ENCODE data around the gene PPP1R1B. TPM values are rescaled to one million over a fixed set of nuclear protein-coding genes. Genes with fewer than 3 reads are reported as not detected.
A peak's percentile ranks its signal among the peaks of the same experiment; 100 is the strongest.

PPP1R1B gene
- total RNA-seq, 4 donors from 2014 or later, result 0.23 to 4.8 (median 2.4) TPM

GRCh38 chr17:39634384-39634871 lies 7.7 kb downstream of the PPP1R1B start:
- DNase-seq, result no peak
- Histone ChIP-seq H3K27me3 (peaks cover 0 to 23% (median 0%) of the 10 kb centered on the region in 4 donors), H3K4me1 (peaks cover 19 to 63% (median 25%) of the 10 kb centered on the region in 3 donors), H3K36me3 (no peaks in the 10 kb centered on the region), H3K9me3 (no peaks in the 10 kb centered on the region), H3K4me3 (no peak overlapping the region), H3K27ac (no peak overlapping the region)
- intact Hi-C loops (cut with DNase I), result no loop called here
- peak; percentile 51 to 75 (median 68) for TF ChIP-seq CTCF (IDR thresholded peaks at IDR 0.05)
- no peak for TF ChIP-seq POLR2A (IDR thresholded peaks at IDR 0.05)
- WGBS, 2 donors, result 11 to 56% methylated on average over 1 to 2 of the region's 2 CpGs

DNA sequence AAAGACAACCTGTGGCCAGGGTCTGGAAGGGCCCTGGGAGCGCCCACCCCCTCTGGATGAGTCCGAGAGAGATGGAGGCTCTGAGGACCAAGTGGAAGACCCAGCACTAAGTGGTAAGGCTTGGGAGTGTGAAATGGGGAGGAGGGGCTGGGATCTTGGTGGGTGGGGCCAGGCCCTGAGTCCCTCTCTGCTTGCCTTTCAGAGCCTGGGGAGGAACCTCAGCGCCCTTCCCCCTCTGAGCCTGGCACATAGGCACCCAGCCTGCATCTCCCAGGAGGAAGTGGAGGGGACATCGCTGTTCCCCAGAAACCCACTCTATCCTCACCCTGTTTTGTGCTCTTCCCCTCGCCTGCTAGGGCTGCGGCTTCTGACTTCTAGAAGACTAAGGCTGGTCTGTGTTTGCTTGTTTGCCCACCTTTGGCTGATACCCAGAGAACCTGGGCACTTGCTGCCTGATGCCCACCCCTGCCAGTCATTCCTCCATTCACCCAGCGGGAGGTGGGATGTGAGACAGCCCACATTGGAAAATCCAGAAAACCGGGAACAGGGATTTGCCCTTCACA lies 8.9 kb downstream of the PPP1R1B start:
- no peak for DNase-seq
- peaks cover 31 to 75% (median 38%) of the 10 kb centered on the region in 3 donors for H3K4me1 ChIP-seq
- H3K9me3 ChIP-seq, result no peaks in the 10 kb centered on the region
- peaks cover 0 to 12% (median 0%) of the 10 kb centered on the region in 3 donors for H3K36me3 ChIP-seq
- peaks cover 0 to 16% (median 0%) of the 10 kb centered on the region in 4 donors for H3K27me3 ChIP-seq
- H3K27ac ChIP-seq, result peak overlapping the region in 1 of 4 donors; percentile 95
- intact Hi-C loops (cut with DNase I), result no loop called here
- 71 to 90% methylated on average over 3 to 6 of the region's 8 CpGs for WGBS, 2 donors
- TF ChIP-seq POLR2A (IDR thresholded peaks at IDR 0.05) (no peak), CTCF (IDR thresholded peaks at IDR 0.05) (no peak)
- no peak overlapping the region for H3K4me3 ChIP-seq

GRCh38 chr17:39636587-39636926 lies 9.8 kb downstream of the PPP1R1B start:
- WGBS, 2 donors, result 0 to 30% methylated on average over 2 to 5 of the region's 6 CpGs
- no peak for DNase-seq
- no peak for TF ChIP-seq POLR2A (IDR thresholded peaks at IDR 0.05)
- TF ChIP-seq CTCF (IDR thresholded peaks at IDR 0.05), result no peak

DNA sequence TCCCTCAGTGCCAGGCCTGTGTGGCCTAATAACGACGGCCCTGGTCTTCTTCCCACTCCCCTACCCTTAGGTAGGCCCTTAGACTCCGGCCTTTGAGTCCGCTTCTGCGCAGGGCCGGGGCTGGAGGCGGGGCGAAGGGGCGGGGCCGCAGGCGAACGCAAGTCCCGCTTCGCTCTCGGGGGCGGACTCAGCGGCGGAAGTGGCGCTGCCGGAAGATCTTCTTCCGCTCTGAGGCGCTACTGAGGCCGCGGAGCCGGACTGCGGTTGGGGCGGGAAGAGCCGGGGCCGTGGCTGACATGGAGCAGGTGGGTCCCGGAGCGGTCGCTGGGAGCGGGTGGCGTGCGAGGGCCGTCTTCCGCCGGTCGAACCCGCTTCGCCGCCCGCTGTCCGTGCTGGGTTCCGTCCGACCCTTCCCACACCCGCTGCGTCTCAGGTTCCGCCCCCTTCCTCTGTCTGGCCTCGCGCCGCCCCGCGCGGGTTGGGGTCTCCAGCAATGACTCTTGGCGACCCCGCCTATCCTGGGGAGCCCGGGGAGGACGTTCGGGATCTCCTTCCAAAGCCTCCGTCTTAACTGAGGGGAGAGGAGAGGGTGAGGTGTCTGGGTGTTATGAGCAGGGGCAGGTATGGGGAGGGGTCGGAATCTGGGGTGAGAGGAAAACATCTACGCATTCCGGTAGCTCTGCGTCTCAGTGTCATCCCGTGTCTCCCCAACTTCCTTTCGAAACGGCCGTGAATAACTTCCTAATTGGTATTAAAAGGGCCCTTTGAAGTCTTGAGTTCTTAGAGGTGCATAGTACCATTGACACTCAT lies 10.4 kb downstream of the PPP1R1B start, which contains the start of gene STARD3:
STARD3 (plus strand) TSS at position 218 of the 810 bp plus-strand sequence. CDS start 16,388 bp downstream, outside the sequence.
- TF ChIP-seq CTCF (IDR thresholded peaks at IDR 0.05) (peak in 2 of 6 experiments; percentile 20 to 38), POLR2A (IDR thresholded peaks at IDR 0.05) (peak in 2 of 4 donors; percentile 58 to 68)
- Histone ChIP-seq H3K4me3 (peak within 1 kb of the TSS; percentile 76 to 93 (median 82)), H3K27me3 (peaks cover 0 to 2% (median 0%) of the 10 kb centered on the region in 4 donors), H3K4me1 (peaks cover 32 to 79% (median 42%) of the 10 kb centered on the region in 3 donors), H3K36me3 (peaks cover 0 to 17% (median 0%) of the 10 kb centered on the region in 3 donors), H3K9me3 (no peaks in the 10 kb centered on the region), H3K27ac (peak within 1 kb of the TSS; percentile 88 to 96 (median 94))
- 0 to 1% methylated on average over 8 to 26 of the region's 69 CpGs for WGBS, 2 donors
- intact Hi-C loops (cut with DNase I), result no loop called here
- DNase-seq, result peak; percentile 33

More at GRCh38 chr17:39636587-39636926, 9.8 kb downstream of the PPP1R1B start:
- Histone ChIP-seq H3K4me1 (peaks cover 32 to 77% (median 40%) of the 10 kb centered on the region in 3 donors), H3K27ac (peak overlapping the region; percentile 88 to 96 (median 94)), H3K4me3 (peak overlapping the region; percentile 76 to 93 (median 82)), H3K9me3 (no peaks in the 10 kb centered on the region), H3K36me3 (peaks cover 0 to 17% (median 0%) of the 10 kb centered on the region in 3 donors), H3K27me3 (peaks cover 0 to 8% (median 0%) of the 10 kb centered on the region in 4 donors)
- intact Hi-C loops (cut with DNase I), result no loop called here
